GM10266 (cell line): ENCODE data around the gene ARHGAP27.

Experiments
- DNase-seq: peaks from one replicate; pipeline ENCODE4 v3.0.0; 2012; ENCODE audit errors: extremely low spot score
- TF ChIP-seq, protein P1 (sequence below): IDR thresholded peaks from 2 replicates; pipeline ENCODE4 v1.5.1; 2012; ENCODE audit warnings: mild to moderate bottlenecking, low read depth; ENCODE audit not compliant: control insufficient read depth, insufficient read depth; ENCODE audit errors: missing control alignments

The ARHGAP27 gene

DNA sequence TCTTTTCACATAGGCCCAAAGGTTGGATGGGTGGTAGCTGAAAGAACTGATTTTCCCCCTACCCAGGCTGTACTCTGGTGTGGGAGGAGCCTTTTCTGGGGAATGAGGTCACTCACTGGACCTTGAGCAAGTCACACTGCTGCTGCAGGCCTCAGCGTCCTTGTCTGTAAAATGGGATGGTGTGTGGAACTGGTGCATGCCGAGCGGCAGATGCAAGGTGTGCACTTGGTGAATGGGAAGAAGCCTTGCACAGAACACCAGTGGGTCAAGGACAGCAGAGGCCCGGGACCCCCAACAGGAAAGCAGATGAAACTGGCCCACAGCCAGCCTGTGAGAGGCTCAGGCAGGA is 38.1 kb downstream of the ARHGAP27 start:
- TF ChIP-seq, protein P1, sequence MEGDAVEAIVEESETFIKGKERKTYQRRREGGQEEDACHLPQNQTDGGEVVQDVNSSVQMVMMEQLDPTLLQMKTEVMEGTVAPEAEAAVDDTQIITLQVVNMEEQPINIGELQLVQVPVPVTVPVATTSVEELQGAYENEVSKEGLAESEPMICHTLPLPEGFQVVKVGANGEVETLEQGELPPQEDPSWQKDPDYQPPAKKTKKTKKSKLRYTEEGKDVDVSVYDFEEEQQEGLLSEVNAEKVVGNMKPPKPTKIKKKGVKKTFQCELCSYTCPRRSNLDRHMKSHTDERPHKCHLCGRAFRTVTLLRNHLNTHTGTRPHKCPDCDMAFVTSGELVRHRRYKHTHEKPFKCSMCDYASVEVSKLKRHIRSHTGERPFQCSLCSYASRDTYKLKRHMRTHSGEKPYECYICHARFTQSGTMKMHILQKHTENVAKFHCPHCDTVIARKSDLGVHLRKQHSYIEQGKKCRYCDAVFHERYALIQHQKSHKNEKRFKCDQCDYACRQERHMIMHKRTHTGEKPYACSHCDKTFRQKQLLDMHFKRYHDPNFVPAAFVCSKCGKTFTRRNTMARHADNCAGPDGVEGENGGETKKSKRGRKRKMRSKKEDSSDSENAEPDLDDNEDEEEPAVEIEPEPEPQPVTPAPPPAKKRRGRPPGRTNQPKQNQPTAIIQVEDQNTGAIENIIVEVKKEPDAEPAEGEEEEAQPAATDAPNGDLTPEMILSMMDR: no peak
- DNase-seq: no peak

DNA sequence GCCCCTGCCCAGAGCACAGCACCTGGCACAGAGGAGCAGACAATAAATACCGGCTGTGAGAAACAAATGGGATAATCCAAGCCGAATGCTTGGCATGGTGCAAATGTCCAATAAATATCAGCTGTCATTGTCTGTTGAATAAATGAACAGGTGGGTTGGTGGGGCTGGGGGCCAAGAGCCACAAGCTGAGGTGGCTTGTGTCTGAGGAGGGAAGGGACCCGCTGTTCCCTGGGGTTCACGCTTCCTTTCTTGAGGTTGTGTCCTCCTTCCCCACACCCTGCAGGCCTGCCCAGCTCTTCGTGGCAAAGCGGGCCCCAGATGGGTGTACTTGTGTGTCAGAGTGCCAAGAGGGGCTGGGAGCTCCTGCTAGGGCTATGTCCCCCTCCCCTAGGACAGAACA is 38.6 kb downstream of the ARHGAP27 start:
- no peak for DNase-seq
- TF ChIP-seq, protein P1: no peak

DNA sequence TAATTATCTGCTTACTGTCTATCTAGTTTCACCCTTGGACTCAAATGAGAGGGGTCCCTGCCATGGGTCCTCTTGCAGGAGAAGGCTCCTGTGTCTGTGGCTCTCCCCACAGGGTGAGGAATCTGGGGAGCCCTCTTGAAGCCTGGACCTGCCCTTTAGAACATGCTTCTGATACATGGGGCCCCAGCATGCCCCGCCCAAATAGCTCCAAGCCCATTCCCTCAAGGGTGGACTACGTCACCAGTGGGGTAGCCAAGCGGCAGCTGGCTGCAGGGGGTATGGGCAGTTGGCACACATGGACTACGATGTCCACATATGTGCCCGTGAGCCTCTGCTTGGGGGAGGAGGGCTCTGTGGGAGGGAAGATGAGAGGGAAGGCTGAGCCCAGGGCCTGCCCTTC is 39.3 kb downstream of the ARHGAP27 start:
- TF ChIP-seq, protein P1: no peak

DNA sequence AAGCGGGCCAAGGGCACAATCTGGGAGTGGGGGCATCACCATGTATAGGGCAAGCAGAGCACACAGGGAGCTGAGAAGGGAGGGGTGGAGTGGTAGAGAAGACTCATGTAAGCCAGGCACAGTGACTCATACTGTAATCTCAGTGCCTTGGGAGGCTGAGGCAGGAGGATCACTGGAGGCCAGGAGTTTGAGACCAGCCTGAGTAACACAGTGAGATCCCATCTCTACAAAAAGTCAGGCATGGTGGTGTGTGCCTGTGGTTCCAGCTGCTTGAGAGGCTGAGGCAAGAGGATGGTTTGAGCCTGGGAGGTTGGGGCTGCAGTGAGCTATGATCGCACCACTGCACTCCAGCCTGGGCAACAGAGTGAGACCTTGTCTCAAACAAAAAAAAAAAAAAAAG is 40.8 kb downstream of the ARHGAP27 start:
- TF ChIP-seq, protein P1: no peak

More for the DNA sequence above, 39.3 kb downstream of the ARHGAP27 start:
- DNase-seq: no peak

DNA sequence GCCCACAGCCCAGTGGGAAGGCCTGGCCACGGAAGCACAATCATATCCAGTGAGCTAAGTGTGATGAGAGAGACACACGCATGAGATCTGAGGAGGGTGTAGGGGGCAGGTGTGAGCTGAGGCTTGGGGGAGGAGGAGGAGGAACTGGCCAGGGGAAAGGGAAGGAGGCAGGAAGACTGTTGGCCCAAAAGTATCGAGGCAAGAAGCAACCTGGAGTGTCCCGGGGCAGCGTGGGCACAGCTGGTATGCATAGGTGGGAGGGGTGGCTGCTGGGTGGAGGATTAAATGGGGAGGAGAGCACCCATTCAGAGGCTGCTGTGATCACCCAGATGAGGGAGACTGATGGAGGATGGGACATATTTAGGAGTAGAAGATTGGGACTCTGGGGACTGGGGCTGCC is 41.4 kb downstream of the ARHGAP27 start:
- DNase-seq: no peak
- TF ChIP-seq, protein P1: no peak

More for the DNA sequence above, 40.8 kb downstream of the ARHGAP27 start:
- no peak for DNase-seq

DNA sequence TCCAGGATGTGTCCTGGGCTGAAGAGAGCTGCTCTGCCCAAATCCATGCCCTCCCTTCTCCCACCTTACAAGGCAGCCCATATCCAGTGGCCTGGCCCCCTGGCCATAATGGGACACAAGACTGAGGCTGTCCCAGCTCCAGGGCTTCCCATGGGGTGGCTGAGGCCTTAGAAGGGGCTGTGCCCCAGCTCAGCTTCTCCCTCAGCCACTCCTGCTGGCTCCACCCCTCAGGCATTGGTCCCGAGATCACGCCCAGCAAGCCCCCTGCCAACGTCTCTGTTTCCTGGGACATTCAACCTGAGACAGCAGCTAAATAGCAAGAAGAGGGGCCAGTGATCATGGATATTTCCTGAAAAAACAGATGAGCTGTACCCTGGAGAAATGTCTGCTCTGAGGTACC is 43.3 kb downstream of the ARHGAP27 start:
- no peak for DNase-seq
- TF ChIP-seq, protein P1: no peak

DNA sequence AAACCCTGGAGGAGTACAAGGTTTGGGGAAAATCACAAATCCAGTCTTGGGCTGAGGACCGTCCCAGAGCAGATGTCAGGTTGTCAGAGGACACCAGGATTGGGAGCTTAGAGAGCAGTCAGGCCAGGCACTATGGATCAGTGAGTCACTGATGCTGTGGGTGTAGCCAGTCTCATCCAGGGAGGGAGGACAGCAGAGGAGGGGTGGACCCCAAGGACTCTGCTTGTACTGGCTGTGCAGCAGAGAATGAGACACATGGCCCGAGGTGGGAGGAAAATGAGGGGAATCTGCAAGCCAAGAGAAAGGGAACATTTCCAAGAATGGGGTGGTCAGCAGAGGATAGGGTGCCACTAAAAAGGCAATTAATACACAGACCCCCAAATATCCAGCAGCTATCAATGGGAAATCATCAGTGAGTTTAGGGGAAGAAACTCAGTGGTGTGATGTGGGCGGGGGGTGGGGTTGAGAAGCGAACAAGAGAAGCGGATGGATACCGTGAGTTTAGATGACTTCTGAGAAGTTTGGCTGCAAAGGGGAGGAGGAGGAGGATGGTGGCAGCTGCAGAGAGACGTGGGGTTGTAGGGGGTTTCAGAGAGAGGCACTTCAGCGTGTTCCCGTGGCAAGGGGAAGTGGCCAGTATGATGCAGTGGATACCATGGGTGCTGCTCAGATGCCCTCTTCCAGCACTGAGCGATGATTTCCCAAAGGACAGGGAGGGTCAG is 43.9 kb downstream of the ARHGAP27 start:
- TF ChIP-seq, protein P1: no peak
- DNase-seq: no peak
